GM18867 (cell line): ENCODE measurements around the gene DENND11.

Source experiments
- ATAC-seq: cut with Tn5 transposase; IDR thresholded peaks from one replicate; pipeline ENCODE4 v1.9.1; 2021; ENCODE audit warnings: mild to moderate bottlenecking, moderate library complexity; ENCODE audit not compliant: unreplicated experiment

DENND11 gene

GRCh38 chr7:141702047-141702567 lies at the start of gene DENND11:
Gene DENND11, minus strand, starts transcription at chr7:141702166. Its CDS starts 13 bp downstream, at chr7:141702153.
- ATAC-seq, result peak; percentile 78

DNA sequence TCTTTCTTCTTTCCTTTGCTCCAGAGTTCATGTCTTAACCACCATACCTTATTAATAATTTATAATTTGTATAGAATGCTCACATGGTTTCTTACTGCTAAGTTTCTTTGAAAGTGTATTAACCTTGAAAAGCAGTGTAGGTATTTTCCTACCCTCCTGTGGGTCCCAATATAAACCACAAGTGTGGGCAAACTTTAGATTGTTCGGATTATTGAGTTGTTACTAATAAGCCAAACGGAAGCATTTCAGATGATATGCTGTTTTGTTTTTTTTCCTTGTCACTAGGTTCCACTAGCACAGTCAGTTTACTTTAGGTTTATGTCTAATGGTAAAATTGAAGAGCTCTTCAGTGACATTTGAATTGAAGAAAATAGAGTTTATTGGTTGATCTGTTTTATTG lies 46.4 kb upstream of the DENND11 start:
- no peak for ATAC-seq

DNA sequence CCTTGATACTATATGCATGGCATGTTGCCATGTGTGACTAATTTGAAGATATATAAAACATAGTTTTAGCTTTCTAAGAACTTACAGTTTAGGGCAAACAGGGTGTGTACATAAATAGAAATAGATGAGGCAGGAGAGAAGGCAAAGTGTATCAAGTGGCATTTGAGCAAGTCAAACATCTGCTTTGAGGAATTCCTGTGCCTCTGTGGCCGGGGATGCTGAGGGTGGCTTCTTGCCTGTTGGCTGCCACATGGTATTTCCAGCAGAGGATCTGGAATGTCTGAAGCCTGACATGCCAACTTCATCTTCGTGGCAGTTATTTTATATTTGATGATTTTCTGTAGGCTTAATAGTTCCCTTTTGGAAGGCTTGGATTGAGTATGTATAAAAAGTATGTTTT lies 42.2 kb upstream of the DENND11 start:
- ATAC-seq, result no peak

- no peak for ATAC-seq
Measured at GRCh38 chr7:141742229-141742628, 40.3 kb upstream of the DENND11 start.

DNA sequence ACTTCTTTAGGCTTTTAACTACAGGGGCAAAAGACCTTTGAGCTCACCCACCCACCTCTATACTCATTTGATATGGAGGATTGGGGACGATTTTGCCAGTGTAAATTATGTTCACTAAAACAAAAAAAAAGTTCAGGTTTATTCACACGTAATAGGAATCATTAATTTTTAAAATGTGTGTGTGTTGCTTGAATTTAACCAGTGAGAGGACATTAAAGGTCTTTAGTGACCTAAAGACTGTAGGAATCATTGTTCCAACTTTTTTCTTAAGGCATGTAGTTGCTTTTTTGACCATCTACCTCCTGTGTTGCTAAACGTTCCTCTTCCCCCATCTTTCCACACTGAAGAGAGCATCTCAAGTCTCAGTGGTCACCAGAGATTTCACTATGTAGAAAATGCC lies 37.3 kb upstream of the DENND11 start:
- ATAC-seq, result no peak

- no peak for ATAC-seq
Measured at GRCh38 chr7:141738592-141739013, 36.6 kb upstream of the DENND11 start.

DNA sequence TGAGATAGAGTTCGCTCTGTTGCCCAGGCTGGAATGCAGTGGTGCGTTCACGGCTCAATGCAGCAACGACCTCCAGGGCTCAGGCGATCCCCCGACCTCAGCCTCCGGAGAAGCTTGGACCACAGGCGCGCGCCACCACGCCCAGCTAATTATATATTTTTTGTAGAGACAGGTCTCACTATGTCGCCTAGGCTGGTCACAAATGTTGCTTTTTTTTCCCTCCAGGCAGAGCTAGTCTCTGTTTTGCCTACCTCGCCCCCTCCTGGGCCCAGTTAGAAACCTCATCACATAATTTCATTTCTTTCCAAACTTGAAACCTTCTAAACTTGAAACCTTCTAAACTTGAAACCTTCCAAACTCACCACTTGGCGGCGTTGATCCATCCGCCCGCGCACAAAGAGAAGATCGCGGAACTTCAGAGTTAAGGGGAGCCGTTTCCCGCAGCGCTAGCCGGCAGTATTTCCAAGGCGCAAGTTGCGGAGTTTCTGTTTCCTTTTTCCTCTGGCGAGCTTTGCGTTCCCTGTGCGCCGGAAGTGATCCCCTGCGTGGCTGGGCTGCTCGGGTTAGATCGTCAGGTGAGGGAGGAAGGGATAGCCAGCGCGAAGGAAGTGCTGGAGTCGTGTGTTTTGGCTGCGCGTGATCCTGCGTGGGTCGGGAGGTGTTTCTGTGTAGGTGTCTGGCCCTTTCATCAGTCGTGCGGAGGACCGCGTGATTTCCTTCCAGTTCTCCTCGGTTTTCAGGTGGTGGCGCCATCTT lies 36.0 kb upstream of the DENND11 start, which contains the start of gene SSBP1:
SSBP1 (plus strand) TSS at position 523 of the 756 bp plus-strand sequence. CDS start 809 bp downstream, outside the sequence.
- ATAC-seq, result peak; percentile 91

DNA sequence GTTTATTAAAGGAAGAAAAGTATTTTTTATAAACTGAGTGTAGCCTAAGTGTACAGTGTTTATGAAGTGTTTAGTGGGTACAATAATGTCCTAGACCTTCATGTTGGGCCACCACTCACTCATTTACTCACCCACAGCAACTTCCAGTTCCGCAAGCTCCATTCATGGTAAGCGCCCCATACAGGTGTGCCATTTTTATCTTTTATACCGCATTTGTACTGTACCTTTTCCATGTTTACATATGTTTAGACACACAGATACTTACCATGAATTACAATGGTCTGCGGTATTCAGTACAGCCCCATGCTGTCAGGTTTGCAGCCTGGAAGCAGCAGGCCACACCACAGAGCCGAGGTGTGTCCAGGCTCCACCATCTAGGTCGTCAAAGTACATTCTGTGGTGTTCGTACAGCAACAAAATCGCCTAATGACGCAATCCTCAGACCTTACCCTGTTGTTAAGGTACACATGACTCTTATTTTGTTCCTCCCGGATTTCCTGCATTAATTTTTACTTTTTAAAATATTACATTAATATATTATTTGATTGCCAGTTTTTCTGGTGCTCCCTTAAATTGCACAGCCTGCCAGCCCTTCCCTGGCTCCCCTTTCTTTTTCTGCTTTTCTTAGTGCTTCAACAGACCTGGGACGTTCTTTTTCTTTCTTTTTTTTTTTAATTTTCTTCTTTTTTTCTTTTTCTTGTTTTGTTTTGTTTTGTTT lies 35.3 kb upstream of the DENND11 start:
- ATAC-seq, result no peak

DNA sequence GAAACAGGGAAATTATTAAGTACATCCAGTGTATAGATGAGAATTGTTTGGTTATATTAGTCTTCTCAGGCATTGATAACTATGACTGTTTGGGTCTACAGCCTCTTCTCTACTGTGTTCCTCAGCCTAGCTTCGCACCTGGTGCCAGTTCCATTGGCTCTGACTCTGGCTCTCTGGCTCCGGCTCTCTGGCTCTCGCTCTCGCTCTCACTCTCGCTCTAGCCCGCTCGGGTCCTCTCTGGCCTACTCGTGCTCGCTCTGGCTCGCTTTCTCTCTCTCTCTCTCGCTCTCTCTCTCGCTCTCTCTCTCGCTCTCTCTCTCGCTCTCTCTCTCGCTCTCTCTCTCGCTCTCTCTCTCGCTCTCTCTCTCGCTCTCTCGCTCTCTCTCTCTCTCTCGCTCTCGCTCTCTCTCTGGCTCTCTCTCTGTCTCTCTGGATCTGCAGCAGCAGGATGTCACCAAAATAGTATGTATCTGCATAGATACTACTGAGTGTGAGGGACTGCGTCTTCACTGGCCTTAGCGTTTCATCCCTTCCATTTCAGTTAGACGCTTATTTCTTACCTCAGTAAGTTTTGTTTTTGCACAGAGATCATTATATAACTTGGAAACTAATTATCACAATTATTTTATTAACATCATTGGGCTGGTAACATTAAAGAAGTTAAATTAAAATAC lies 29.6 kb upstream of the DENND11 start:
- no peak for ATAC-seq

DNA sequence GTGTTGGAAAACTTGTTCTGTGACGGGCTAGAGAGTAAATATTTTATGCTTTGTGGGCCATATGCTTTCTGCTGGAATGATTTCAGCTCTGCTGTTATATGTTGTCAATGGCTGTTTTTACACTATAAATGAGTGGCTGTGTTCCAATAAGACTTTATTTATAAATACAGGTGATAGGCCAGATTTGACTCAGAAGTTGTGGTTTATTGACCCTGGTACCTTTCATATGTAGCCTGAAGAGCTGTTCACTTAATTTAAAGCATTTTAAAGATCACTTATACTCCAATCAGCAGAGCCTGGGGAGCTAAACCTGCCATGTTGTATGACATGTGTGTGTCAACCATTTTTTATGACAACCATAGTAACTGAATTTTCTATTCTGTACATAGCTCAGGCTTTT lies 27.1 kb upstream of the DENND11 start:
- ATAC-seq, result peak; percentile 58

- no peak for ATAC-seq
Measured at GRCh38 chr7:141722529-141722928, 20.6 kb upstream of the DENND11 start.

DNA sequence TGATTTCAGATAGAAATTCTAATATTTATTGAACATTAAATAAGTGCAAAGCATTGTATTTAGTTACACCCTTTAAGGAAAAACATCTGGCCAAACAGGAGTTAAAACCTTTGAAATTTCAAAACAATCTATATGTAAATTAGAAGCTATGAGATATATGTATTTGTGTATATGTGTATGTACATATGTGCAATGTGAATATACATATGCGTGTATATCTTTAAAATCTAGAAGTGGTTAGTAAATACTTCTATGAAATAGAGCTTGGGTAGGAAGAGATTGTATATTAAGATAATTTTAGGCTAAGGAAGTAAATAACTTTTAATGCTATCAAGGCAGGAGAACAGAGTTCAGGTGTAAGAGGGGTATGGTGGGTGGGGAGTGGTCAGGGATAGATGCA lies 15.5 kb upstream of the DENND11 start:
- ATAC-seq, result no peak

DNA sequence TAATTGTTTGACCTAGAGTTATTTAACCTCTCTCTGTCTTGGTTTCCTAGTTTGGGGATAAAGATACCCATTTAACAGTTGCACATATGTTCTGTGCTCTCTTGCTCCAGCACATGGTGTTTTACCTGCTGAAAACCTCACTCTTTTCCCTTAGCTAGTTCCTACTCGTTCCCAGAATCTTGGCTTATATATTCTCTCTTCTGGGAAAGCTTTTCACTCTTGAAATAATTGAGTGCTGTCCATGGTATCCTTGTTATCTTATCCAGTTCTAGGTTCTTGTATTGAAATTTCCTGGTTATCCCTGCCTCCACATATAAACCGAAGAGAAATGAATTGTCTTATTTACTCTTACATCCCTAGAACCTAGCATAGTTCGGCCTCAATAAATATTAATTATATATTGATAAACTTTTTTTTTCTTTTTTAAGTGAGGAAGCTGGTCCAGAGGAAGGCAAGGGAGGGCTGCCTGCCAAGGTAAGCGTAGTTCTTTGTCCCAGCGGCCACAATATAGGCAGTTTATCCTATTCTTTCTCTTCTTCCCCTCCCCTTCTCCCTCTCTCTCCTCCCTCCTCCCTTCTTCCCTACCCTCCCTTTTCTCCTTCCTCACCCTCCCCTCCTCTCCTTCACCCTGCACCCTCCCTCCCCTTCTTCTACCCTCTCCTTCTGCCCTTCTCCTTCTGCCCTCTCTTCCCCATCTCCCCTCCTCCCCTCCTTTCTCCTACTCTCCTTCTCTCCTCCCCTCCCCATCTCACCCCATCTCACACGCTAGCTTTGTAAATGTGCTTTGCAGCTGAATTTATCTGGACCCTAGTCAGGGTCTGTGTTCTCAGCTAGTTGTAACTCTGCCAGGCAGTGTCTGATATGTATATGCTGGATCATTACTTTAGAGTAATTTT lies 14.1 kb upstream of the DENND11 start:
- ATAC-seq, result no peak

- ATAC-seq, result no peak
Measured at GRCh38 chr7:141715018-141715417, 13.1 kb upstream of the DENND11 start.

- ATAC-seq, result no peak
Measured at GRCh38 chr7:141714571-141714970, 12.6 kb upstream of the DENND11 start.

DNA sequence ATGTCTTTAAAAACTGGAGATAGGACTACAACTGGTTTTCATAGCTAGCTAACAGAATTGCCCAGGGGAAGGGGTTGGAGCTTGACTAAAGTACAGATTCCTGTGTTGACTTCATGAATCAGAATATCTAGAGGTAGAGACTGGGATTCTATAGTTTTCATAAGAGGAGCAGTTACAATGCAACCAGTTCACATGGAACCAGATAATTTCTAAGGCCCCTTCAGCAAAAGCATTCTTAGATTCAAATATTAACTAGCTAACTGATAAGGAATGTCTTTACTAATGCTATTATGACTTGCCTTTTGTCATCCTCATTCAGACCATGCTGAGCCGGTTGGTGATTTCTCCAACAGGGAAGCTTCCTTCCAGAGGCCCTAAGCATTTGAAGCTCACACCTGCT lies 11.9 kb upstream of the DENND11 start:
- no peak for ATAC-seq

DNA sequence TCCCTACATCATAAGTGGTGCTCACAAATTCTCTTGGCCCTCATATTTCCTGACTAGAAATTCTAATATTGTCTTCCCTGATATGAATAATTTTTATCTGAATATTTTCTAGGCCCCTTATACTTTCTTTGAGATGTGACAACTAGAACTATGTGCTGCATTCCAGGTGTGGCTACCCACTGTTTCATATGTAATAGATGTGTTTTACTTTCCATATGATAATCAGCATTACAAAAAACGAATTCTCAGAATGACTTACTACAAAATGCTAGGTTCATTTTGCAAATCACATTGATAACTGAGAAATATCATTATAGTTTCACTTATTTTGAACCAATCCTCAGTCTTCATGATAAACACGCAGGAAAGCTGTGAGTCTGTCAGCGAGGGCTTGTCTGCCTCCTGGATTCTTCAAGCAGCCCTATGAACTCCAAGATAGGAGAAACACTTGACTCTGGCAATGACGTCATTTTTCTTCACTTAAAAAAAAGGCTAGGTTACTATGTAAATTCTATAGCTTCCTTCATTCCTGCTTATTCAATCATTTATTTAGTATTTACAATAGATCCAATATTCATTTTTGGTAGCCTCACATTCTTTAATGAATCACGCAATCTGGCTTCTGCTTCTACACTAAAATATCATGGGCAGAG lies 10.8 kb upstream of the DENND11 start:
- peak; percentile 65 for ATAC-seq

DNA sequence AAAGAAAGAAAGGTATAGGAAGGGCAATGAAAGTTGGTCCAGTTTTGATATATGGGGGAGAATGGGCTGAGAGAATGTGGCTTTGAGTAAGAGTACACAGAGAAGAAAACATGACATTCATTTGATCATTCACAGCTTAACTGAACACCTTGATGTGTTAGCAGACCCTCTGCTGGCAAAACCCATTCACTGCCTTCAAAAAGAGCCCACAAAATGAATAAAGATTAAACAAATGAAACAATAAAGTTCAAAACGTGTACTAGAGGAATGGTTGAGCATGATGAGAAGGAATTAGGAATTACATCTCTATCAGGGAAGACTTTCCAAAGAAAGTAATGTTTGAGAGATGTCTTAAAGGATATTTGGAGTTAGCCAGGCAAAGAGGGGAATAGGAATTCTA lies 8.3 kb upstream of the DENND11 start:
- ATAC-seq, result no peak

- no peak for ATAC-seq
Measured at GRCh38 chr7:141709749-141710148, 7.8 kb upstream of the DENND11 start.

DNA sequence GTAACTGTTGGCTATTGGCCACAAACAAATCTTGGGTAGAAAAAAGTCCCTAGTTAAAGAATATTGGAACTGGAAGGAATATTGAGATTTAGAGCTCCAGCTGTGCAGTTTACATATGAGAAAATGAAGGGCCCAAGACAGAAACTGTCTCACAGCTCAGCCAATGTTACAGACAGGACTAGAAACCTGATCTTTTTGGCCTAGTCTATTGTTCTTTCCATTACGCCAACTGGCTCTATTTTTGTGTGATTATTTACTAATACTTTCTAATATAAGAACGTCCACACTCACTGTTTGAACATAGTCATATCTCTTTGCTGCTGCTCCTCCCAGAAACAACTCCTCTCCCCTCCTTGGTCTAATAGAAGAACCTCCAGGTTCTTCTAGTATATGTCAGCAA lies 7.4 kb upstream of the DENND11 start:
- ATAC-seq, result no peak
